Tibial nerve (tissue), 4 donors: ENCODE data around the gene CYP2B6. TPM values are rescaled to one million over a fixed set of nuclear protein-coding genes. Genes with fewer than 3 reads are reported as not detected.
"Not testable (repeated sequence)": the region's sequence is repeated elsewhere in the genome, so short reads cannot be mapped to it uniquely, and the experiment has no call there.

ENCODE experiments used
- DNase-seq, 2 donors: peaks; one replicate each; pipeline ENCODE4 v3.0.0-alpha.2; 2019; ENCODE audit warnings: low spot score in 2 of 2
- H3K27ac ChIP-seq, 4 donors: fragments of 200-600 bp; sonication (generic) in 3 of 4; one replicate each; pipeline ENCODE4 v1.5.1; 2017 to 2019; ENCODE audit warnings: mild to moderate bottlenecking in 1 of 4
- H3K27me3 ChIP-seq, 2 donors: fragments of 200-600 bp; sonication (generic) in 1 of 2; one replicate each; pipeline versions ENCODE4 v1.5.1 to v1.6.0; 2017 to 2019
- H3K36me3 ChIP-seq, 3 donors: fragments of 200-600 bp; sonication (generic); one replicate each; pipeline ENCODE4 v1.5.1; 2018 to 2019
- H3K4me1 ChIP-seq, 4 donors: fragments of 200-600 bp; sonication (generic) in 3 of 4; one replicate each; pipeline ENCODE4 v1.5.1; 2017 to 2019
- H3K4me3 ChIP-seq, 4 donors: fragments of 200-600 bp; sonication (generic) in 3 of 4; one replicate each; pipeline ENCODE4 v1.5.1; 2017 to 2019; ENCODE audit warnings: mild to moderate bottlenecking in 1 of 4, moderate library complexity in 1 of 4
- H3K9me3 ChIP-seq, 4 donors: fragments of 200-600 bp; sonication (generic) in 3 of 4; one replicate each; pipeline ENCODE4 v1.5.1; 2017 to 2019
- EP300 ChIP-seq, 2 donors: sonication (generic); formaldehyde crosslinking; IDR thresholded peaks; one replicate each; pipeline ENCODE4 v1.6.1; 2017; ENCODE audit warnings: antibody characterized with exemption in 2 of 2, mild to moderate bottlenecking in 1 of 2
- POLR2A ChIP-seq, 2 donors: fragments of 450-650 bp; IDR thresholded peaks; one replicate each; pipeline ENCODE4 v1.6.1; 2017; ENCODE audit warnings: antibody characterized with exemption in 2 of 2, mild to moderate bottlenecking in 2 of 2, moderate library complexity in 2 of 2
- WGBS, 2 donors: methylation state at CpG; one replicate each; pipeline ENCODE4 v1.1.5; 2018; 5-methylcytosine and 5-hydroxymethylcytosine counted together
- total RNA-seq, 4 donors: library from RNA; depleted of rRNA; stranded (reverse); fragments of >200 nt; gene quantifications; one replicate each; pipeline ENCODE4 v1.1.0, GENCODE V29; 2016
- TF ChIP-seq, protein P1 (sequence below), 5 experiments: fragments of 200-600 bp in 3 of 5; fragments of 450-650 bp in 2 of 5; sonication (generic) in 3 of 5; IDR thresholded peaks; one replicate each; pipeline ENCODE4 v1.5.1; 2016 to 2019; ENCODE audit warnings: antibody characterized with exemption in 5 of 5, mild to moderate bottlenecking in 3 of 5, moderate library complexity in 2 of 5

Gene CYP2B6
- total RNA-seq, 4 donors from 2014 or later, result not detected

DNA sequence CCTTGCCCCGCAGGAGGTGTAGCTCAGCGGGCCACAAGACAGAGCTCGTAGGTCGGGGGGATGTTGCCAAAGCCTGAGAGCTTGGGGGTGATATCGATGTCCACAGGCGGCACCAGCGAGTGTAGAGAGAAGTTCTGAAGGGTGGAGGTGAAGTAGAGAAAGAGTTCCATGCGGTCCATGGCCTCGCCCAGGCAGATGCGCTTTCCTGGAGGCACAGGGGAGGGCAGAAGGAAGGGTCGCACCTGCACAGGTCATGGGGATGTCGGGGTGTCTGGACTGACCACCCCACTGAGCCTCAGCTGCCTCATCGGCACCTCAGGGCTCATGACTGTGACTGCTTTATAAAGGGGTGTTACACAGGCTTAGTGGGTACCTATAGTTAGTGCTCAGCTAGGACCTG is 59.3 kb downstream of the CYP2B6 start:
- Histone ChIP-seq H3K4me1 (no peaks in the 10 kb centered on the region), H3K27ac (no peak overlapping the region), H3K4me3 (no peak overlapping the region), H3K36me3 (no peaks in the 10 kb centered on the region), H3K27me3 (no peaks in the 10 kb centered on the region), H3K9me3 (no peaks in the 10 kb centered on the region)
- 88 to 90% methylated on average over 13 of the region's 13 CpGs for WGBS, 2 donors
- no peak for TF ChIP-seq EP300 (IDR thresholded peaks at IDR 0.05)
- TF ChIP-seq, protein P1, sequence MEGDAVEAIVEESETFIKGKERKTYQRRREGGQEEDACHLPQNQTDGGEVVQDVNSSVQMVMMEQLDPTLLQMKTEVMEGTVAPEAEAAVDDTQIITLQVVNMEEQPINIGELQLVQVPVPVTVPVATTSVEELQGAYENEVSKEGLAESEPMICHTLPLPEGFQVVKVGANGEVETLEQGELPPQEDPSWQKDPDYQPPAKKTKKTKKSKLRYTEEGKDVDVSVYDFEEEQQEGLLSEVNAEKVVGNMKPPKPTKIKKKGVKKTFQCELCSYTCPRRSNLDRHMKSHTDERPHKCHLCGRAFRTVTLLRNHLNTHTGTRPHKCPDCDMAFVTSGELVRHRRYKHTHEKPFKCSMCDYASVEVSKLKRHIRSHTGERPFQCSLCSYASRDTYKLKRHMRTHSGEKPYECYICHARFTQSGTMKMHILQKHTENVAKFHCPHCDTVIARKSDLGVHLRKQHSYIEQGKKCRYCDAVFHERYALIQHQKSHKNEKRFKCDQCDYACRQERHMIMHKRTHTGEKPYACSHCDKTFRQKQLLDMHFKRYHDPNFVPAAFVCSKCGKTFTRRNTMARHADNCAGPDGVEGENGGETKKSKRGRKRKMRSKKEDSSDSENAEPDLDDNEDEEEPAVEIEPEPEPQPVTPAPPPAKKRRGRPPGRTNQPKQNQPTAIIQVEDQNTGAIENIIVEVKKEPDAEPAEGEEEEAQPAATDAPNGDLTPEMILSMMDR (IDR thresholded peaks at IDR 0.05), result no peak
- no peak for TF ChIP-seq POLR2A (IDR thresholded peaks at IDR 0.05)
- no peak for DNase-seq

DNA sequence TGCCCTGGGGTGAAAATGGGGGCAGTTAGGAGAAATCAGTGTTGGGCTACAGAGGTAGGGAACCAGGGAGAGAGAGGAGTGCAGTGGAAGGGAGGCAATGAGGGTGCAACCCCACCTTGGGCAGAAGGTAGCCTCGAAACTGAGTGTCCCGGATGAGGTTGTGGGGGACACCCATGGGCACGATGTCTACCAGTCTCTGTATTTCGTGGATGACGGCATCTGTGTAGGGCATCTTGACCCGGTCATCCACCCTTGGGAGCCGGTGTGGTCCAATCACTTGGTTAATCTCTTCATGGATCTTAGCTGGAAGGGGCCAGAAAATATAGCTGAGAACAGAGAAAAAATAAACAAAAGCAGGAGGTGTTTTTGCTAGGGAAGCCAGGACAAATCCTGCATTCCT is 61.1 kb downstream of the CYP2B6 start:
- 51 to 58% methylated on average over 7 of the region's 7 CpGs for WGBS, 2 donors
- not testable (repeated sequence) for H3K27me3 ChIP-seq, DNase-seq

DNA sequence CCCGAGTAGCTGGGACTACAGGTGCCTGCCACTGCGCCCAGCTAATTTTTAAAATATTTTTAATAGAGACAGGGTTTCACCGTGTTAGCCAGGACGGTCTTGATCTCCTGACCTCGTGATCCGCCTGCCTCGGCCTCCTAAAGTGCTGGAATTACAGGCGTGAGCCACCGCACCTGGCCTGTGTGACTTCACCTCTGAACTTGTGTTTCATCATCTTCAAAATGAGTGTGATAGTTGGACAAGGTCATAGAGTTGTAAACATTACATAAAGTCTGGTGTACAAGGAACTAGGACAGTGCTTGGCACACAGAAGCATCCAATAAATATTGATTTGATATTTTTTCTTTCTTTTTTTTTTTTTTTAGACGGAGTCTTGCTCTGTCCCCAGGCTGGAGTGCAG is 62.2 kb downstream of the CYP2B6 start:
- not testable (repeated sequence) for H3K4me1 ChIP-seq, H3K9me3 ChIP-seq, H3K27ac ChIP-seq, H3K36me3 ChIP-seq, DNase-seq, H3K27me3 ChIP-seq, H3K4me3 ChIP-seq
- 86 to 88% methylated on average over 10 of the region's 10 CpGs for WGBS, 2 donors

More for the DNA sequence above, 61.1 kb downstream of the CYP2B6 start:
- not testable (repeated sequence) for H3K36me3 ChIP-seq, H3K4me3 ChIP-seq, H3K4me1 ChIP-seq, H3K9me3 ChIP-seq, H3K27ac ChIP-seq

DNA sequence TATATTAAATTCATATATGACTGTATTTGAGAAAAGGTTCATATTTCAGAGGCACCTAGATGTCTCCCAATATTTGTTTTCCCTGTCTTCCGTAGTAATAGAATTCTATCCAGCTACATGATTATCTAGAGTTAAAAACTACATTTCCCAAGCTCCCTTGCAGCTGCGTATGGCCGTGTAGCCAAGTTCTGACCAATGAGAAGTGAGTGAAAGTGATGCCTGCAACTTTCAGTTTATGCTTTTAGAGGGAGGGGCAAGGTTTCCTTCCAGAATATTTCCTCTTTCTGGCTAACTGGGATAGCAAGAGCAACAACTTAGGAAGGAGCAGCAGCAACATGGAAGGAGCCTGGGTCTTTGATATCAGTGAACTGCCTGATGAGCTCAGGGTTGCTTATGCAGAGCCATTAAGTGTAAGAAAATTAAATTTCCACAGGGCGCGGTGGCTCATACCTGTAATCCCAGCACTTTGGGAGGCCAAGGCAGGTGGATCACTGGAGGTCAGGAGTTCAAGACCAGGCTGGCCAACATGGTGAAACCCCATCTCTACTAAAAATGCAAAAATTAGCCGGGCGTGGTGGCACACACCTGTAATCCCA is 74.0 kb downstream of the CYP2B6 start:
- 56 to 62% methylated on average over 7 of the region's 7 CpGs for WGBS, 2 donors

More for the DNA sequence above, 74.0 kb downstream of the CYP2B6 start:
- TF ChIP-seq POLR2A (IDR thresholded peaks at IDR 0.05), result no peak
- no peak for TF ChIP-seq EP300 (IDR thresholded peaks at IDR 0.05)
- TF ChIP-seq, protein P1 (IDR thresholded peaks at IDR 0.05), result no peak
- Histone ChIP-seq H3K4me3 (no peak overlapping the region), H3K36me3 (no peaks in the 10 kb centered on the region), H3K27ac (no peak overlapping the region), H3K9me3 (no peaks in the 10 kb centered on the region), H3K4me1 (no peaks in the 10 kb centered on the region), H3K27me3 (no peaks in the 10 kb centered on the region)
- DNase-seq, result no peak

Other genes starting within 250 kb of the CYP2B6 start
- gene ACTMAP, start 240.8 kb upstream of the CYP2B6 start, total RNA-seq, result 1 to 10 TPM; 2.5 to 7.1 (median 4.3) TPM
- gene SNRPA, start 240.1 kb upstream of the CYP2B6 start, total RNA-seq, result 10 to 100 TPM; 52.8 to 92.7 (median 70.9) TPM
- 100 to 1,000 TPM; 127 to 322 (median 209) TPM for gene MIA, start 215.8 kb upstream of the CYP2B6 start, total RNA-seq
- 10 to 100 TPM; 38.3 to 66.6 (median 52.0) TPM for gene RAB4B, start 213.0 kb upstream of the CYP2B6 start, total RNA-seq
- gene EGLN2, start 192.1 kb upstream of the CYP2B6 start, total RNA-seq, result 100 to 1,000 TPM in 3 of 4 donors, 10 to 100 TPM in 1; 93.5 to 134 (median 120) TPM
- 1 to 10 TPM in 1 of 4 donors, not detected in 3; 7.3 TPM for gene CYP2A6, start 140.8 kb upstream of the CYP2B6 start, total RNA-seq
- gene CYP2A7, start 109.1 kb upstream of the CYP2B6 start, total RNA-seq, result not detected
- not detected for gene CYP2A13, start 97.2 kb downstream of the CYP2B6 start, total RNA-seq
- not detected for gene CYP2F1, start 123.2 kb downstream of the CYP2B6 start, total RNA-seq
- gene CYP2S1, start 201.9 kb downstream of the CYP2B6 start, total RNA-seq, result 1 to 10 TPM in 1 of 4 donors, under 1 TPM in 3; 0.42 to 1.4 (median 0.63) TPM
- 100 to 1,000 TPM in 1 of 4 donors, 10 to 100 TPM in 3; 72.0 to 110 (median 88.5) TPM for gene AXL, start 227.9 kb downstream of the CYP2B6 start, total RNA-seq